Measurements from ENCODE around the gene ZNF462. TPM values are rescaled to one million over a fixed set of nuclear protein-coding genes. Genes with fewer than 3 reads are reported as not detected.

The ZNF462 gene
- total and polyA plus RNA-seq, 2 experiments from 2014 or later: 40.0 to 101 TPM

GRCh38 chr9:106883626-106884190, 20.7 kb downstream of the ZNF462 start:
- no peak overlapping the region for H3K27ac ChIP-seq (ENCODE audit: low read depth)
- no peaks in the 10 kb centered on the region; the same call in 1 of the 2 replicates for H3K36me3 ChIP-seq (ENCODE audit: insufficient read depth)
- H3K4me3 ChIP-seq: no peak overlapping the region
- peak overlapping the region; percentile 5; the same call in 1 of the 2 replicates for H3K4me2 ChIP-seq
- no peaks in the 10 kb centered on the region for H3K27me3 Mint-ChIP-seq (ENCODE audit: insufficient read depth, low read depth, poor library complexity)
- no peak for ATAC-seq
- peaks cover 76% of the 10 kb centered on the region for H3K4me1 Mint-ChIP-seq
- H4K20me1 ChIP-seq (replicated peaks; ENCODE audit: insufficient read depth): peaks cover 37% of the 10 kb centered on the region
- H3K36me3 Mint-ChIP-seq (ENCODE audit: low read depth): peaks cover 44% of the 10 kb centered on the region
- H3K9me3 Mint-ChIP-seq: no peaks in the 10 kb centered on the region
- no peak overlapping the region for H3K4me3 Mint-ChIP-seq
- H3K27me3 ChIP-seq (ENCODE audit: insufficient read depth): no peaks in the 10 kb centered on the region
- H3K79me2 ChIP-seq (replicated peaks; ENCODE audit: insufficient read depth): peaks cover 100% of the 10 kb centered on the region
- 0 out of 2 replicates have a peak, but pooled peaks cover 5% of the 10 kb centered on the region for H3K9me2 ChIP-seq (ENCODE audit: insufficient read depth)
- H3K27ac Mint-ChIP-seq: peak overlapping the region; percentile 61; the same call in 1 of the 2 replicates
- DNase-seq (ENCODE audit: low spot score): no peak
- no peak for TF ChIP-seq EZH2 (IDR thresholded peaks at IDR 0.05; ENCODE audit: low read depth, unreplicated experiment)
- TF ChIP-seq JUNB (IDR thresholded peaks at IDR 0.05; ENCODE audit: unreplicated experiment): no peak
- TF ChIP-seq NANOG (IDR thresholded peaks at IDR 0.05; ENCODE audit: borderline replicate concordance): no peak
- TF ChIP-seq REST (IDR thresholded peaks at IDR 0.05; ENCODE audit: unreplicated experiment): no peak
- TF ChIP-seq POLR2AphosphoS5 (IDR thresholded peaks at IDR 0.05; ENCODE audit: low read depth): no peak
- TF ChIP-seq ZNF462 (CRISPR knock-in tag; IDR thresholded peaks at IDR 0.05): no peak
- no peak for TF ChIP-seq CTCF (conservative IDR thresholded peaks at IDR 0.05; ENCODE audit: low read depth in 2 of 2)
- no peak for TF ChIP-seq ZNF114 (CRISPR knock-in tag; IDR thresholded peaks at IDR 0.05)
- TF ChIP-seq CREB1 (CRISPR knock-in tag; IDR thresholded peaks at IDR 0.05; ENCODE audit: low read depth): no peak
- no peak for TF ChIP-seq STAT1 (IDR thresholded peaks at IDR 0.05; ENCODE audit: unreplicated experiment)
- no peak for TF ChIP-seq ZNF331 (CRISPR knock-in tag; IDR thresholded peaks at IDR 0.05; ENCODE audit: low read depth)
- TF ChIP-seq EZH2phosphoT487 (IDR thresholded peaks at IDR 0.05; ENCODE audit: unreplicated experiment): no peak
- TF ChIP-seq ETS1 (IDR thresholded peaks at IDR 0.05): no peak
- H3K4me1 ChIP-seq (ENCODE audit: insufficient read depth): peaks cover 68% of the 10 kb centered on the region
- H2AFZ ChIP-seq: no peak overlapping the region
- H3F3A ChIP-seq (replicated peaks; ENCODE audit: low read depth): no peaks in the 10 kb centered on the region
